ENCODE results near the gene SH3PXD2A.

DNA sequence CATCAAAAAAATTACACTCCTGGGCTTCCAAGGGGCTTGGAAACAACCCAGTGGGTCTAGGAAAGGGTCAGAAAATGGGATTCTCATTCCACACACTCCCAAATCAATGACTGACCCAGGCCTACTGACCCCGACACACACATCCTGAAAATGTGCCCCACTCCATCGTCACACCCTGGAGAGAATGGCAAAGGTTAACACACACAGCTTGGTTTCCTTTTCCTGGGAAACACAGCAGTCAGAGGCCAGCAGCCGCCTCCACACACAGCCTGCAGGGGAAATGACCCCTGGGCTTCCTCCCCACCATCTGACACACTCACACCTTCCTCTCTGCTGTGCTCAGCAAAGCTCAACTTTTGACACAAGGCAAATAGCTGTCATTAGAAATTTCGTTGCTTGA lies 42.9 kb downstream of the SH3PXD2A start:
- TF ChIP-seq, protein P1, sequence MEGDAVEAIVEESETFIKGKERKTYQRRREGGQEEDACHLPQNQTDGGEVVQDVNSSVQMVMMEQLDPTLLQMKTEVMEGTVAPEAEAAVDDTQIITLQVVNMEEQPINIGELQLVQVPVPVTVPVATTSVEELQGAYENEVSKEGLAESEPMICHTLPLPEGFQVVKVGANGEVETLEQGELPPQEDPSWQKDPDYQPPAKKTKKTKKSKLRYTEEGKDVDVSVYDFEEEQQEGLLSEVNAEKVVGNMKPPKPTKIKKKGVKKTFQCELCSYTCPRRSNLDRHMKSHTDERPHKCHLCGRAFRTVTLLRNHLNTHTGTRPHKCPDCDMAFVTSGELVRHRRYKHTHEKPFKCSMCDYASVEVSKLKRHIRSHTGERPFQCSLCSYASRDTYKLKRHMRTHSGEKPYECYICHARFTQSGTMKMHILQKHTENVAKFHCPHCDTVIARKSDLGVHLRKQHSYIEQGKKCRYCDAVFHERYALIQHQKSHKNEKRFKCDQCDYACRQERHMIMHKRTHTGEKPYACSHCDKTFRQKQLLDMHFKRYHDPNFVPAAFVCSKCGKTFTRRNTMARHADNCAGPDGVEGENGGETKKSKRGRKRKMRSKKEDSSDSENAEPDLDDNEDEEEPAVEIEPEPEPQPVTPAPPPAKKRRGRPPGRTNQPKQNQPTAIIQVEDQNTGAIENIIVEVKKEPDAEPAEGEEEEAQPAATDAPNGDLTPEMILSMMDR (IDR thresholded peaks at IDR 0.05 in 8 of 11, conservative IDR thresholded peaks at IDR 0.05 in 3 of 11), result peak in 1 of 11 experiments; percentile 9
- TF ChIP-seq POLR2A (IDR thresholded peaks at IDR 0.05), result no peak
